Neuronal stem cell (in vitro differentiated cells): ENCODE data around the gene NFYC.

ENCODE experiments used
- DNase-seq: peaks from one replicate; pipeline ENCODE4 v3.0.0-alpha.2; 2013; ENCODE audit warnings: low spot score
- H2AFZ ChIP-seq: one replicate; pipeline ENCODE4 v1.6.1; 2013; ENCODE audit warnings: mild to moderate bottlenecking, low read length, inconsistent platforms
- H2AK5ac ChIP-seq: 2 replicates; pipeline ENCODE4 v1.6.1; 2013; ENCODE audit warnings: low read depth, mild to moderate bottlenecking, inconsistent platforms, low read length, moderate library complexity, mixed read lengths
- H2BK120ac ChIP-seq: 2 replicates; pipeline ENCODE4 v1.6.1; 2013; ENCODE audit warnings: low read depth, mild to moderate bottlenecking, inconsistent platforms, low read length, moderate library complexity, mixed read lengths
- H2BK12ac ChIP-seq: one replicate; pipeline ENCODE4 v1.6.1; 2013; ENCODE audit warnings: low read length, inconsistent platforms
- H2BK15ac ChIP-seq: 2 replicates; pipeline ENCODE4 v1.6.1; 2013; ENCODE audit warnings: mild to moderate bottlenecking, low read length, inconsistent platforms, mixed read lengths
- H2BK5ac ChIP-seq: one replicate; pipeline ENCODE4 v1.6.1; 2013; ENCODE audit warnings: inconsistent platforms, mild to moderate bottlenecking, low read length, moderate library complexity
- H3K14ac ChIP-seq: one replicate; pipeline ENCODE4 v1.6.1; 2013; ENCODE audit warnings: low read length, inconsistent platforms
- H3K18ac ChIP-seq: 2 replicates; pipeline ENCODE4 v1.6.1; 2013; ENCODE audit warnings: low read length, inconsistent platforms
- H3K23ac ChIP-seq: 2 replicates; pipeline ENCODE4 v1.6.1; 2013; ENCODE audit warnings: low read depth, mild to moderate bottlenecking, mixed read lengths, low read length, inconsistent platforms; ENCODE audit not compliant: poor library complexity
- H3K27ac ChIP-seq: replicated peaks from 3 replicates; pipeline ENCODE4 v1.5.1; 2013; ENCODE audit warnings: low read length, inconsistent platforms
- H3K27me3 ChIP-seq, 3 experiments: 2 replicates each; pipeline ENCODE4 v1.6.1; 2013; ENCODE audit warnings: low read length in 3 of 3, mild to moderate bottlenecking in 2 of 3, inconsistent platforms in 1 of 3, low read depth in 1 of 3, mixed read lengths in 1 of 3, moderate library complexity in 1 of 3; ENCODE audit not compliant: control insufficient read depth in 3 of 3, insufficient read depth in 3 of 3
- H3K36me3 ChIP-seq, 2 donors: replicated peaks in 1 of 2; 2 replicates each; pipeline ENCODE4 v1.6.1; 2013; ENCODE audit warnings: low read length in 2 of 2; ENCODE audit not compliant: control insufficient read depth in 2 of 2, insufficient read depth in 2 of 2
- H3K4ac ChIP-seq: 2 replicates; pipeline ENCODE4 v1.6.1; 2013; ENCODE audit warnings: inconsistent platforms, mild to moderate bottlenecking, low read length, moderate library complexity
- H3K4me1 ChIP-seq, 2 donors: 1 replicate in 1 of 2; 2 replicates in 1 of 2; pipeline ENCODE4 v1.6.1; 2013; ENCODE audit warnings: low read length in 2 of 2, low read depth in 1 of 2; ENCODE audit not compliant: control insufficient read depth in 2 of 2, insufficient read depth in 1 of 2
- H3K4me2 ChIP-seq: one replicate; pipeline ENCODE4 v1.6.1; 2013; ENCODE audit warnings: mild to moderate bottlenecking, low read length, inconsistent platforms; ENCODE audit not compliant: insufficient read depth, poor library complexity, severe bottlenecking
- H3K4me3 ChIP-seq, 2 donors: 2 replicates each; pipeline ENCODE4 v1.5.1; 2013; ENCODE audit warnings: low read length in 2 of 2, mild to moderate bottlenecking in 2 of 2, inconsistent platforms in 1 of 2, moderate library complexity in 1 of 2
- H3K79me1 ChIP-seq: one replicate; pipeline ENCODE4 v1.6.1; 2013; ENCODE audit warnings: low read depth, mild to moderate bottlenecking, inconsistent platforms, low read length, moderate library complexity
- H3K9ac ChIP-seq: one replicate; pipeline ENCODE4 v1.6.1; 2013; ENCODE audit warnings: mild to moderate bottlenecking, low read depth, low read length, inconsistent platforms; ENCODE audit not compliant: poor library complexity
- H3K9me3 ChIP-seq, 2 donors: replicated peaks in 1 of 2; 2 replicates each; pipeline versions ENCODE3 to v1.6.1; 2013; ENCODE audit warnings: low read length in 2 of 2, mild to moderate bottlenecking in 2 of 2, inconsistent platforms in 1 of 2, low read depth in 1 of 2, mixed read lengths in 1 of 2, moderate library complexity in 1 of 2; ENCODE audit not compliant: control insufficient read depth in 2 of 2, insufficient read depth in 1 of 2
- H4K8ac ChIP-seq: one replicate; pipeline ENCODE4 v1.6.1; 2013; ENCODE audit warnings: low read depth, mild to moderate bottlenecking, inconsistent platforms, low read length, moderate library complexity
- H4K91ac ChIP-seq: one replicate; pipeline ENCODE4 v1.6.1; 2013; ENCODE audit warnings: low read length, low read depth, mild to moderate bottlenecking, inconsistent platforms; ENCODE audit not compliant: poor library complexity
- WGBS, 2 donors: extraction: QIAGEN DNeasy Blood & Tissue Kit; methylation state at CpG; one replicate each; pipeline ENCODE4 v1.1.7; 2013; ENCODE audit warnings: missing lambda C conversion rate in 2 of 2, mixed read lengths in 1 of 2; ENCODE audit not compliant: insufficient read length in 2 of 2, insufficient replicate concordance in 1 of 2; ENCODE audit errors: extremely low coverage in 2 of 2; 5-methylcytosine and 5-hydroxymethylcytosine counted together

The NFYC gene

GRCh38 chr1:40808444-40808843 lies 116.9 kb downstream of the NFYC start:
- no peak overlapping the region for H3K27ac ChIP-seq
- no peak overlapping the region for H3K4me3 ChIP-seq
- peak overlapping the region; percentile 12 for H3K23ac ChIP-seq
- no peak overlapping the region for H3K18ac ChIP-seq
- WGBS, 2 donors, result no CpG with 5 or more reads among the region's 3 CpGs
- no peaks in the 10 kb centered on the region for H3K79me1 ChIP-seq
- no peaks in the 10 kb centered on the region for H3K36me3 ChIP-seq
- no peak overlapping the region for H4K91ac ChIP-seq
- H2BK5ac ChIP-seq, result no peak overlapping the region
- no peak overlapping the region for H4K8ac ChIP-seq
- no peak overlapping the region for H3K9ac ChIP-seq
- peaks cover 10 to 16% of the 10 kb centered on the region in 2 donors for H3K4me1 ChIP-seq
- no peak overlapping the region for H2AFZ ChIP-seq
- DNase-seq, result no peak
- H3K4me2 ChIP-seq, result no peak overlapping the region
- H3K14ac ChIP-seq, result peak overlapping the region; percentile 39
- H2BK15ac ChIP-seq, result no peak overlapping the region
- H2BK120ac ChIP-seq, result no peak overlapping the region
- H3K4ac ChIP-seq, result no peak overlapping the region
- peaks cover 0 to 57% (median 0%) of the 10 kb centered on the region in 3 experiments for H3K27me3 ChIP-seq
- peak overlapping the region; percentile 8 for H2AK5ac ChIP-seq
- H2BK12ac ChIP-seq, result no peak overlapping the region
- no peaks in the 10 kb centered on the region for H3K9me3 ChIP-seq

- H3K9ac ChIP-seq, result no peak overlapping the region
- no CpG with 5 or more reads among the region's 6 CpGs for WGBS, 2 donors
- H4K8ac ChIP-seq, result no peak overlapping the region
- no peaks in the 10 kb centered on the region for H3K9me3 ChIP-seq
- H2BK15ac ChIP-seq, result no peak overlapping the region
- no peak overlapping the region for H3K14ac ChIP-seq
- no peak overlapping the region for H3K4me3 ChIP-seq
- no peak overlapping the region for H3K23ac ChIP-seq
- peaks cover 0 to 55% (median 0%) of the 10 kb centered on the region in 3 experiments for H3K27me3 ChIP-seq
- H2AFZ ChIP-seq, result no peak overlapping the region
- no peak overlapping the region for H3K4me2 ChIP-seq
- peaks cover 10 to 13% of the 10 kb centered on the region in 2 donors for H3K4me1 ChIP-seq
- H3K79me1 ChIP-seq, result no peaks in the 10 kb centered on the region
- no peak overlapping the region for H3K27ac ChIP-seq
- H4K91ac ChIP-seq, result no peak overlapping the region
- H2BK12ac ChIP-seq, result no peak overlapping the region
- no peaks in the 10 kb centered on the region for H3K36me3 ChIP-seq
- no peak overlapping the region for H2BK120ac ChIP-seq
- H2AK5ac ChIP-seq, result no peak overlapping the region
- no peak overlapping the region for H2BK5ac ChIP-seq
- DNase-seq, result no peak
- no peak overlapping the region for H3K18ac ChIP-seq
- no peak overlapping the region for H3K4ac ChIP-seq
These were observed 117.4 kb downstream of the NFYC start for GRCh38 chr1:40808909-40809308.

DNA sequence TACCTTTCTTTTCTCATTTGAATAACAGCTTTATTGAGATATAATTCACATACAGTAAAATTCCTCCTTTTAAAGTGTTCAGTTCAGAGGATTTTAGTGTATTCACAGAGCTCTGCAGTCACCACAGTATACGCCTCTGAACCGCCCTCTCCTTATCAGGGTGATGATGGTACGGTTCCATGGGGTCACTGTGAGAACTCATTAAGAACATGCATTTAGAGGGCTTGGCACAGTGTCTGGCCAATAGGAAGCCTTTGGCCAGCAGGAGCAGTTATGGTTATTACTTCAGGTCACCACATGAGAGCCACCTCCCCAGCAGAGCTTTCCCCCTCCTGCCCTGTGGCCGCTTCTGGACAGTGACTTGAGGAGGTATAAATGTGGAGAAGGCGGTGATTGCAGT lies 119.4 kb downstream of the NFYC start:
- no CpG with 5 or more reads among the region's 5 CpGs for WGBS, 2 donors
- H3K36me3 ChIP-seq, result no peaks in the 10 kb centered on the region
- no peak overlapping the region for H4K8ac ChIP-seq
- H2BK120ac ChIP-seq, result no peak overlapping the region
- no peak overlapping the region for H3K4me3 ChIP-seq
- H3K4ac ChIP-seq, result no peak overlapping the region
- H3K27me3 ChIP-seq, result peaks cover 0 to 65% (median 0%) of the 10 kb centered on the region in 3 experiments
- H3K9me3 ChIP-seq, result no peaks in the 10 kb centered on the region
- no peak overlapping the region for H2BK5ac ChIP-seq
- no peaks in the 10 kb centered on the region for H3K79me1 ChIP-seq
- no peak overlapping the region for H4K91ac ChIP-seq
- DNase-seq, result no peak
- no peak overlapping the region for H3K27ac ChIP-seq
- no peak overlapping the region for H3K9ac ChIP-seq
- H2BK12ac ChIP-seq, result no peak overlapping the region
- H3K18ac ChIP-seq, result no peak overlapping the region
- no peak overlapping the region for H3K4me2 ChIP-seq
- H2AK5ac ChIP-seq, result no peak overlapping the region
- no peak overlapping the region for H2BK15ac ChIP-seq
- H3K14ac ChIP-seq, result no peak overlapping the region
- no peak overlapping the region for H3K23ac ChIP-seq
- no peak overlapping the region for H2AFZ ChIP-seq
- H3K4me1 ChIP-seq, result peaks cover 8% of the 10 kb centered on the region in 2 donors

DNA sequence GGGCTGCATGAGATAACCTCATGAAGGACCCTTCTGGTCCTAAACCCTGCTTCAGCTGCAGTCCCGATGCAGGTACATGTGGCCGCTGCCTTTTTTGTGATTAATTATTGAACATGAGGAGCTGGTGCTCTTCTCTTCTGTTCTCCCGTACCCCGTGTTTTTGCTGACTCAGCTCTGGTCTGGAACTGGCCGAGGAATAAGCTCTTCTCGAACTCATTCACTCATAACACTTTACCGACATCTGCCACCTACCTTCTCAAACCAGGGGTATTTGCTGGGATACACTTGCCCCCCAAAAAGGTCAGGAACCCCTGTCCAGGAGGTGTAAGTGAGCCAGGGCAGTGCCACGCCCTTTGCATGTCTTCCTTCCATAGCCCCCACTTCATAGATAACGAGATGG lies 123.9 kb downstream of the NFYC start:
- Histone ChIP-seq H2BK5ac (no peak overlapping the region), H2BK120ac (no peak overlapping the region), H3K4ac (no peak overlapping the region), H3K4me1 (peaks cover 7 to 22% of the 10 kb centered on the region in 2 donors), H2BK15ac (no peak overlapping the region), H3K23ac (no peak overlapping the region), H3K18ac (no peak overlapping the region), H4K91ac (no peak overlapping the region), H2AFZ (no peak overlapping the region), H3K36me3 (no peaks in the 10 kb centered on the region), H4K8ac (no peak overlapping the region), H3K4me3 (no peak overlapping the region), H3K9me3 (no peaks in the 10 kb centered on the region), H3K4me2 (no peak overlapping the region), H3K79me1 (no peaks in the 10 kb centered on the region), H3K9ac (no peak overlapping the region), H2AK5ac (no peak overlapping the region), H2BK12ac (no peak overlapping the region), H3K14ac (no peak overlapping the region), H3K27me3 (peaks cover 0 to 84% (median 8%) of the 10 kb centered on the region in 3 experiments), H3K27ac (no peak overlapping the region)
- no peak for DNase-seq
- no CpG with 5 or more reads among the region's 9 CpGs for WGBS, 2 donors
